ENCODE data around the gene DHX34.

Gene DHX34

DNA sequence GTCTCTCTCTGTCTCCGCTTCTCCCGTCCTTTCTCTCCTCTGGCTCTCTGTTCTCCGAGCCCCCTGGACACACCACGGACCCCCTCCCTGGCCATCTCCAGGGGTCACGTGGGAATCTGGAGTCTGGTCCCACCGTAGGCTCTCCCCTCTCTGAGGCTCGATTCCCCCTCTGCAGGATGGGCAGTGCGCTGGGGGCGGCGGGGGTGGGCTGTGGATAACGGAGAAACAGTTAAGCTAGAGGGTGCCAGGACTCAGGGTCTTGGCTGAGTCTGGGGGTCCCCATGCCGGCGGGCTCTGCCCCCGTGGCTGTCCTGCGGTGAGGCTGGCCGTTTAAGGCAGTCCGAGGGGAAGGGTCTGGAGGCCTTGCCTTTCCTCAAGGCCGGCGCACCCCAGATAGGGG, 70.7 kb downstream of the DHX34 start:
- no peak for TF ChIP-seq CTCF (IDR thresholded peaks at IDR 0.05; ENCODE audit: insufficient read depth, low read length, missing control alignments)
- DNase-seq (ENCODE audit: low read depth, low spot score), result no peak
- no peak overlapping the region for H3K4me3 ChIP-seq (ENCODE audit: low read depth, low read length)
- ChIA-PET POLR2A (no interaction called here), CTCF (interaction anchor here (0.9 to 1.8 kb wide), 5 partner anchors 8 to 123 kb away, joined by 3 to 6 read pairs (median 3); no protein-coding TSS in a partner anchor)

DNA sequence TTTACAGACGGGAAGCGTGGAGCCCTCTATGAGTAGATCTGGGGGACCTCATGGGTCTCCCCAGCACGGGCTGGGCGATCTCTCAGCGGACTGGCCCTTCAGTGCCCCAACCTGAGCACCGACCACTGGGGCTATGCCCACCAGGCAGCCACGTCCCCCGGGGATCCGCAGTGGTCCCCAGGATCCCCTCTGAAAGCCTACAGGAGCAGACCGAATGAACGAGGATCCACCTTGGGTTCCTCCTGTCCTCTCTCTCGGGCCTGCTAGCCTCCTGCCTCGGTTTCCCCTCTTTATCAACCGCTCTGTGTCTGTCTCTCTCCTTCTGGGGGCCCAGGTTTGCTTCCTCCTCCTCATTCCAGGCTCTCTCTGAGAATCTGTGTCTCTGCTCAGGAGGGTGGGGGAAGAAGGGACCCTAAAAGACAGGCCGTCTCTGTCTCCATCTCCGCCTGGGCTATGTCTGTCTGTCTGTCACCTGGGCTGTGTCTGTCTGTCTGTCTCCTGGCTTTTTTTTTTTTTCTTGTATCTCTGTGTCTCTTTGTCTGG, 72.2 kb downstream of the DHX34 start:
- TF ChIP-seq CTCF (IDR thresholded peaks at IDR 0.05; ENCODE audit: insufficient read depth, low read length, missing control alignments), result no peak
- H3K4me3 ChIP-seq (ENCODE audit: low read depth, low read length), result no peak overlapping the region
- DNase-seq (ENCODE audit: low read depth, low spot score), result no peak
- ChIA-PET POLR2A (no interaction called here), CTCF (no interaction called here)

DNA sequence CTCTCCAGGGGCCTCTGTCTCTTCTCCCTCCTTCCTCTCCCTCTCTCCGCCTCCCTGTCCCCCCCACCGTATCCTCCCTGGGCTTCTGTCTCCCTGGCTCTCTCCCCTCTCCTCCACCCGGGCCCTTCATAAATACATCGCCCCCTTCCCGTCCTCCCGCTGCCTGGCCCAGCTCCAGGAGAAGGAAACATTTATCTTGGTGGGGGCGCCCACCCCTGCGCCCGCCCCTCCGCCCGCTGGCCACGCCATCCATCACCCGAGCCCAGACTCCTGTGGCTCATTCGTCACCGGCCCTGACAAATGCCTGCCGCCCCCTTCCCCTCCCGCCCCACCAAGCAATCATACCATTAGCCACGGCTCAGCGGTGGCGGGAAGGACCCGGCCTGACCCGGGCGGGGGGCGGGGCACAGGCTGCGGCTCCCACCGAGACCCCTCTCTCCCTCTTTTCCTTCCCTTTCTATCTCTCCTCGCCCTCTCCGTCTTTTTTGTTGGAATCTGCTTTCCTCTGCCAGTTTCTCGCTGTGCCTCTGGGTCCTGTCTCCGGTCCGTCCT, 72.8 kb downstream of the DHX34 start:
- no peak overlapping the region for H3K4me3 ChIP-seq (ENCODE audit: low read depth, low read length)
- CTCF ChIA-PET, result no interaction called here

GRCh38 chr19:47422417-47423163, 73.5 kb downstream of the DHX34 start:
- H3K4me3 ChIP-seq (ENCODE audit: low read depth, low read length), result no peak overlapping the region
- TF ChIP-seq CTCF (IDR thresholded peaks at IDR 0.05; ENCODE audit: insufficient read depth, low read length, missing control alignments), result no peak
- CTCF ChIA-PET, result no interaction called here
- no peak for DNase-seq (ENCODE audit: low read depth, low spot score)
- POLR2A ChIA-PET, result no interaction called here

More for the DNA sequence above, 72.8 kb downstream of the DHX34 start:
- no peak for DNase-seq (ENCODE audit: low read depth, low spot score)
- POLR2A ChIA-PET, result no interaction called here
- no peak for TF ChIP-seq CTCF (IDR thresholded peaks at IDR 0.05; ENCODE audit: insufficient read depth, low read length, missing control alignments)

DNA sequence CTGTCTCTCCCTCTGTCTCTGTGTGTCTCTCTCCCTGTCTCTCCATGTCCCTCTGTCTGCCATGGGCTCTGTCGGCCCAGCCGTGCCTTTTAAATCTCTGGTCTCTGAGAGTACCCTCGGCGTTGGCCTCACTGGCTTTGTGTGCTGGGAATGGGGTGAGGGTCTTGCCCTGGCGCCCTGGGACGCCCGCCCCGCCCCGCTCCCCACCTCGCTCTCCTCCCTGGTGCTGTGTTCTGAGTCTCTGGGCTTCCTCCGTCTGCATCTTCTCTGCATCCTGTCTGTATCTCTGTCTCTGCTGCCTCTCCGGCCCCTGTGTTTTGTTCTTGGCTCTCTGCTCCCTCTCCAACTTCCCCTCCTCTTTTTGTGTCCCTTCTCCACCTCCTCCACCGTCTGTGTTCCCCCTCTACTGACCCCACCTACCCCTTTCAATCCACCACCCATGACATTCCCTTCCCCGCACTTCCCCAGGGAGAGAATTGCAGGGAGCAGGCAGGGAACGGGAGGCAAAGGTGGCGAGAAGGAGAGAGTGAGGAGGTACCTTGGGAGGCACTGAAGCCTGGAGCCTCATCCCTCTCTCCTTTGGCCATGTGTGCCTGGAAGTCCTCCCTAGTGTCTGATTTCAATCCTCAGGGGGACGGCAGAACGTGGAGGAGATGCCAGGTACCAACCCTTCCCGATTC, 74.2 kb downstream of the DHX34 start:
- H3K4me3 ChIP-seq (ENCODE audit: low read depth, low read length), result no peak overlapping the region
- ChIA-PET CTCF (no interaction called here), POLR2A (no interaction called here)
- no peak for DNase-seq (ENCODE audit: low read depth, low spot score)
- no peak for TF ChIP-seq CTCF (IDR thresholded peaks at IDR 0.05; ENCODE audit: insufficient read depth, low read length, missing control alignments)

Data from AG04449 (cell line).